Suprapubic skin (tissue), 4 donors: Measurements from ENCODE around the gene CEMIP2. TPM values are rescaled to one million over a fixed set of nuclear protein-coding genes. Genes with fewer than 3 reads are reported as not detected.

Source experiments
- DNase-seq, 2 donors: peaks; one replicate each; pipeline ENCODE4 v3.0.0-alpha.2; 2019; ENCODE audit warnings: low spot score in 2 of 2
- H3K27ac ChIP-seq: fragments of 200-600 bp; sonication (generic); one replicate; pipeline ENCODE4 v1.5.1; 2019
- H3K27me3 ChIP-seq: fragments of 200-600 bp; sonication (generic); one replicate; pipeline ENCODE4 v1.5.1; 2019
- H3K36me3 ChIP-seq: fragments of 200-600 bp; sonication (generic); one replicate; pipeline ENCODE4 v1.5.1; 2019
- H3K4me1 ChIP-seq: fragments of 200-600 bp; sonication (generic); one replicate; pipeline ENCODE4 v1.5.1; 2019
- H3K4me3 ChIP-seq: fragments of 200-600 bp; sonication (generic); one replicate; pipeline ENCODE4 v1.5.1; 2019; ENCODE audit warnings: mild to moderate bottlenecking
- H3K9me3 ChIP-seq: fragments of 200-600 bp; sonication (generic); one replicate; pipeline ENCODE4 v1.5.1; 2019
- CTCF ChIP-seq, 2 donors: fragments of 200-600 bp in 1 of 2; fragments of 450-650 bp in 1 of 2; sonication (generic) in 1 of 2; IDR thresholded peaks; one replicate each; pipeline ENCODE4 v1.5.1; 2016 to 2019; ENCODE audit warnings: antibody characterized with exemption in 2 of 2, mild to moderate bottlenecking in 1 of 2, moderate library complexity in 1 of 2
- EP300 ChIP-seq: sonication (generic); formaldehyde crosslinking; IDR thresholded peaks from one replicate; pipeline ENCODE4 v1.6.1; 2017; ENCODE audit warnings: antibody characterized with exemption
- POLR2A ChIP-seq, 2 donors: fragments of 450-650 bp; IDR thresholded peaks; one replicate each; pipeline ENCODE4 v1.6.1; 2017; ENCODE audit warnings: antibody characterized with exemption in 2 of 2, mild to moderate bottlenecking in 2 of 2, moderate library complexity in 2 of 2
- POLR2AphosphoS5 ChIP-seq, 3 donors: sonication (generic); formaldehyde crosslinking; IDR thresholded peaks; one replicate each; pipeline ENCODE4 v1.6.1; 2017; ENCODE audit warnings: antibody characterized with exemption in 3 of 3
- WGBS: methylation state at CpG from one replicate; pipeline ENCODE4 v1.1.5; 2018; 5-methylcytosine and 5-hydroxymethylcytosine counted together
- total RNA-seq, 4 donors: library from RNA; depleted of rRNA; stranded (reverse); fragments of >200 nt; gene quantifications; one replicate each; pipeline ENCODE4 v1.1.0, GENCODE V29; 2016

The CEMIP2 gene
- total RNA-seq, 4 donors from 2014 or later: 48.9 to 76.2 (median 66.1) TPM

GRCh38 chr9:71669284-71669995 is 98.9 kb downstream of the CEMIP2 start:
- no peak for DNase-seq

GRCh38 chr9:71668717-71669116 is 99.6 kb downstream of the CEMIP2 start:
- TF ChIP-seq CTCF (IDR thresholded peaks at IDR 0.05) (no peak), POLR2A (IDR thresholded peaks at IDR 0.05) (no peak)
- Histone ChIP-seq H3K4me3 (no peak overlapping the region), H3K27me3 (no peaks in the 10 kb centered on the region), H3K27ac (no peak overlapping the region), H3K4me1 (peaks cover 1% of the 10 kb centered on the region), H3K9me3 (no peaks in the 10 kb centered on the region), H3K36me3 (no peaks in the 10 kb centered on the region)
- 89% methylated on average over 2 of the region's 2 CpGs for WGBS
- DNase-seq: no peak

More at GRCh38 chr9:71669284-71669995, 98.9 kb downstream of the CEMIP2 start:
- no peak overlapping the region for H3K4me3 ChIP-seq
- H3K4me1 ChIP-seq: no peaks in the 10 kb centered on the region
- WGBS: 88% methylated on average over 3 of the region's 3 CpGs
- no peak for TF ChIP-seq POLR2A (IDR thresholded peaks at IDR 0.05)
- TF ChIP-seq CTCF (IDR thresholded peaks at IDR 0.05): no peak
- TF ChIP-seq POLR2AphosphoS5 (IDR thresholded peaks at IDR 0.05): no peak
- no peak for TF ChIP-seq EP300
- no peaks in the 10 kb centered on the region for H3K9me3 ChIP-seq
- H3K36me3 ChIP-seq: no peaks in the 10 kb centered on the region
- H3K27ac ChIP-seq: no peak overlapping the region
- H3K27me3 ChIP-seq: no peaks in the 10 kb centered on the region

- DNase-seq: no peak
- H3K36me3 ChIP-seq: no peaks in the 10 kb centered on the region
- WGBS: 82% methylated on average over 5 of the region's 5 CpGs
Observed at GRCh38 chr9:71665247-71665646, 103.1 kb downstream of the CEMIP2 start.

GRCh38 chr9:71664566-71664965 is 103.7 kb downstream of the CEMIP2 start:
- Histone ChIP-seq H3K4me3 (no peak overlapping the region), H3K27ac (no peak overlapping the region), H3K9me3 (no peaks in the 10 kb centered on the region), H3K36me3 (no peaks in the 10 kb centered on the region), H3K27me3 (no peaks in the 10 kb centered on the region), H3K4me1 (peaks cover 12% of the 10 kb centered on the region)
- 59% methylated on average over 3 of the region's 3 CpGs for WGBS
- no peak for DNase-seq
- TF ChIP-seq CTCF (IDR thresholded peaks at IDR 0.05): no peak
- TF ChIP-seq POLR2AphosphoS5 (IDR thresholded peaks at IDR 0.05): no peak
- no peak for TF ChIP-seq EP300
- no peak for TF ChIP-seq POLR2A (IDR thresholded peaks at IDR 0.05)

More at GRCh38 chr9:71665247-71665646, 103.1 kb downstream of the CEMIP2 start:
- H3K9me3 ChIP-seq: no peaks in the 10 kb centered on the region
- no peak for TF ChIP-seq POLR2AphosphoS5 (IDR thresholded peaks at IDR 0.05)
- no peak for TF ChIP-seq POLR2A (IDR thresholded peaks at IDR 0.05)
- TF ChIP-seq EP300: no peak
- no peak for TF ChIP-seq CTCF (IDR thresholded peaks at IDR 0.05)
- peaks cover 12% of the 10 kb centered on the region for H3K4me1 ChIP-seq
- no peak overlapping the region for H3K4me3 ChIP-seq
- no peak overlapping the region for H3K27ac ChIP-seq
- no peaks in the 10 kb centered on the region for H3K27me3 ChIP-seq

- WGBS: 56% methylated on average over 4 of the region's 4 CpGs
- Histone ChIP-seq H3K4me1 (peaks cover 12% of the 10 kb centered on the region), H3K27me3 (no peaks in the 10 kb centered on the region), H3K36me3 (no peaks in the 10 kb centered on the region), H3K9me3 (no peaks in the 10 kb centered on the region), H3K27ac (peak overlapping the region; percentile 11), H3K4me3 (no peak overlapping the region)
- no peak for DNase-seq
- TF ChIP-seq EP300 (no peak), POLR2AphosphoS5 (IDR thresholded peaks at IDR 0.05) (no peak), POLR2A (IDR thresholded peaks at IDR 0.05) (no peak), CTCF (IDR thresholded peaks at IDR 0.05) (no peak)
Observed at GRCh38 chr9:71663931-71664459, 104.3 kb downstream of the CEMIP2 start.
